ENCODE measurements around the gene EYA2. TPM values are rescaled to one million over a fixed set of nuclear protein-coding genes. Genes with fewer than 3 reads are reported as not detected.

EYA2 gene
- total RNA-seq, 1 donor from 2014 or later, result 8.1 TPM

GRCh38 chr20:47235853-47236638 lies 341.4 kb downstream of the EYA2 start:
- H3K27ac ChIP-seq, result no peak overlapping the region
- no peaks in the 10 kb centered on the region for H3K27me3 ChIP-seq
- TF ChIP-seq POLR2A (IDR thresholded peaks at IDR 0.05) (no peak), POLR2AphosphoS5 (IDR thresholded peaks at IDR 0.05; ENCODE audit: insufficient read depth in 1 of 2, low read depth in 1 of 2) (no peak), CTCF (IDR thresholded peaks at IDR 0.05) (no peak)
- intact Hi-C loops (cut with DNase I), result no loop called here
- H3K36me3 ChIP-seq, result peaks cover 0 to 53% of the 10 kb centered on the region in 2 donors
- H3K9me3 ChIP-seq, result no peaks in the 10 kb centered on the region
- DNase-seq (ENCODE audit: extremely low spot score in 2 of 2), result no peak
- H3K4me1 ChIP-seq, result no peaks in the 10 kb centered on the region
- H3K4me3 ChIP-seq, result no peak overlapping the region

GRCh38 chr20:47236639-47236900 lies 341.9 kb downstream of the EYA2 start:
- H3K36me3 ChIP-seq, result peaks cover 0 to 53% of the 10 kb centered on the region in 2 donors
- intact Hi-C loops (cut with DNase I), result no loop called here

GRCh38 chr20:47237715-47238114 lies 343.1 kb downstream of the EYA2 start:
- H3K36me3 ChIP-seq, result peaks cover 0 to 53% of the 10 kb centered on the region in 2 donors
- H3K4me3 ChIP-seq, result no peak overlapping the region
- H3K27me3 ChIP-seq, result no peaks in the 10 kb centered on the region
- TF ChIP-seq POLR2AphosphoS5 (IDR thresholded peaks at IDR 0.05; ENCODE audit: insufficient read depth in 1 of 2, low read depth in 1 of 2) (no peak), POLR2A (IDR thresholded peaks at IDR 0.05) (no peak), CTCF (IDR thresholded peaks at IDR 0.05) (no peak)
- no peaks in the 10 kb centered on the region for H3K9me3 ChIP-seq
- DNase-seq (ENCODE audit: extremely low spot score in 2 of 2), result no peak
- H3K4me1 ChIP-seq, result no peaks in the 10 kb centered on the region
- H3K27ac ChIP-seq, result no peak overlapping the region
- intact Hi-C loops (cut with DNase I), result no loop called here

More at GRCh38 chr20:47236639-47236900, 341.9 kb downstream of the EYA2 start:
- no peak overlapping the region for H3K27ac ChIP-seq
- TF ChIP-seq CTCF (IDR thresholded peaks at IDR 0.05) (no peak), POLR2A (IDR thresholded peaks at IDR 0.05) (no peak), POLR2AphosphoS5 (IDR thresholded peaks at IDR 0.05; ENCODE audit: insufficient read depth in 1 of 2, low read depth in 1 of 2) (no peak)
- no peak for DNase-seq (ENCODE audit: extremely low spot score in 2 of 2)
- no peaks in the 10 kb centered on the region for H3K27me3 ChIP-seq
- no peaks in the 10 kb centered on the region for H3K4me1 ChIP-seq
- H3K9me3 ChIP-seq, result no peaks in the 10 kb centered on the region
- H3K4me3 ChIP-seq, result no peak overlapping the region

Small RNA genes lying within 50 kb of the gene (microRNA-seq; reads per million reads assigned to microRNA genes)
- not detected for gene MIR3616 (ENCODE audit: borderline number of aligned reads, borderline replicate concordance)

Small RNA genes lying within 50 kb of the gene (small RNA-seq; reads per million reads assigned to genes)
- gene MIR3616, result not detected

Other genes starting within 250 kb of the EYA2 start
- 1.2 TPM for gene SLC13A3, start 243.4 kb upstream of the EYA2 start, total RNA-seq
- 27.7 TPM for gene TP53RK, start 205.4 kb upstream of the EYA2 start, total RNA-seq
- gene SLC2A10, start 185.2 kb upstream of the EYA2 start, total RNA-seq, result 21.6 TPM